Measurements from ENCODE around the gene POLH. TPM values are rescaled to one million over a fixed set of nuclear protein-coding genes. Genes with fewer than 3 reads are reported as not detected.

POLH gene
- total RNA-seq, 2 experiments from 2014 or later = 67.3 to 93.5 TPM

DNA sequence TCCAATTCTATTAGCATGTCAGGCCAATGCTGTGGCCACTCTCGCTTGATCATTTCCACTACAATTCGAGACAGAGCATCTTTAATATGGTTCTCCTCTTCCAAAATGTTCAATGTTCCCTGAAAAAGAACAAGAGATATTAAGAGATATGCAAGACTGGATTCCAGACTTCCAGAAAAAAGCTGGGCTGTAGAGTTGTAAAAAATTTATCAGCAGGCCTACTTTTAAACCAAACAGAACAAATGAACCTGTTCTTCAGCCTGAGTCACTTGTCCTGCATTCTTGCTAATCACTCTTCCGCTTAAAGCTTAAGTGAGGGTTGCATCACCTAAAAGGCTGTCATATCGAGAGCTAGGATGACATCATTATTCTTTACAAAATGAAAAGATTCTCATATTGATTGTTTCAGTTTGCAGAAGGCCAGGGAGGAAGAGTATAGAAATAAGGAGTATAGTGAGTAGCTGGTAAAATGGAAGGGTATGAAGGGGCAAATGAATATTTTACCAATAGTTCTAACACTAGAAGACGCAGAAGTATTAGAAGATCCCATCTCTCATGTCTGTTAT, 5.0 kb upstream of the POLH start:
- Histone ChIP-seq H3K9me2 (ENCODE audit: insufficient read depth, low read length) (no peaks in the 10 kb centered on the region), H2AFZ (ENCODE audit: low read length) (no peak overlapping the region), H3K9me3 (ENCODE audit: low read length) (no peaks in the 10 kb centered on the region), H3K79me2 (ENCODE audit: insufficient read depth, low read depth, low read length) (peaks cover 32% of the 10 kb centered on the region), H3K4me3 (ENCODE audit: low read depth, low read length, poor library complexity, severe bottlenecking) (no peak overlapping the region), H3K36me3 (ENCODE audit: insufficient read depth, low read length) (peaks cover 73% of the 10 kb centered on the region), H3K4me2 (ENCODE audit: low read length) (no peak overlapping the region), H4K20me1 (ENCODE audit: insufficient read depth, low read length) (no peaks in the 10 kb centered on the region; the same call in 1 of the 2 replicates), H3K27ac (ENCODE audit: low read depth, low read length, poor library complexity, severe bottlenecking) (no peak overlapping the region), H3K4me1 (ENCODE audit: insufficient read depth, low read length, poor library complexity, severe bottlenecking) (peaks cover 6% of the 10 kb centered on the region)
- DNase-seq (ENCODE audit: low spot score) = no peak
- TF ChIP-seq, protein P1, sequence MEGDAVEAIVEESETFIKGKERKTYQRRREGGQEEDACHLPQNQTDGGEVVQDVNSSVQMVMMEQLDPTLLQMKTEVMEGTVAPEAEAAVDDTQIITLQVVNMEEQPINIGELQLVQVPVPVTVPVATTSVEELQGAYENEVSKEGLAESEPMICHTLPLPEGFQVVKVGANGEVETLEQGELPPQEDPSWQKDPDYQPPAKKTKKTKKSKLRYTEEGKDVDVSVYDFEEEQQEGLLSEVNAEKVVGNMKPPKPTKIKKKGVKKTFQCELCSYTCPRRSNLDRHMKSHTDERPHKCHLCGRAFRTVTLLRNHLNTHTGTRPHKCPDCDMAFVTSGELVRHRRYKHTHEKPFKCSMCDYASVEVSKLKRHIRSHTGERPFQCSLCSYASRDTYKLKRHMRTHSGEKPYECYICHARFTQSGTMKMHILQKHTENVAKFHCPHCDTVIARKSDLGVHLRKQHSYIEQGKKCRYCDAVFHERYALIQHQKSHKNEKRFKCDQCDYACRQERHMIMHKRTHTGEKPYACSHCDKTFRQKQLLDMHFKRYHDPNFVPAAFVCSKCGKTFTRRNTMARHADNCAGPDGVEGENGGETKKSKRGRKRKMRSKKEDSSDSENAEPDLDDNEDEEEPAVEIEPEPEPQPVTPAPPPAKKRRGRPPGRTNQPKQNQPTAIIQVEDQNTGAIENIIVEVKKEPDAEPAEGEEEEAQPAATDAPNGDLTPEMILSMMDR (conservative IDR thresholded peaks at IDR 0.05; ENCODE audit: low read length) = no peak
- no peak for TF ChIP-seq EZH2phosphoT487 (IDR thresholded peaks at IDR 0.05; ENCODE audit: borderline replicate concordance, low read depth, low read length)
- ChIA-PET CTCF (ENCODE audit: unreplicated experiment) (interaction anchor here (0.6 kb wide), 1 partner anchor 583 kb away, joined by 3 read pairs; no protein-coding TSS in a partner anchor), POLR2A (interaction anchor here (0.5 to 1.5 kb wide), 5 partner anchors 16 to 559 kb away, joined by 3 to 5 read pairs (median 3); no protein-coding TSS in a partner anchor)
- intact Hi-C loops (cut with micrococcal nuclease; ENCODE audit: unreplicated experiment) = no loop called here
- no TSS peak for BruUV-seq (replicated peaks)

DNA sequence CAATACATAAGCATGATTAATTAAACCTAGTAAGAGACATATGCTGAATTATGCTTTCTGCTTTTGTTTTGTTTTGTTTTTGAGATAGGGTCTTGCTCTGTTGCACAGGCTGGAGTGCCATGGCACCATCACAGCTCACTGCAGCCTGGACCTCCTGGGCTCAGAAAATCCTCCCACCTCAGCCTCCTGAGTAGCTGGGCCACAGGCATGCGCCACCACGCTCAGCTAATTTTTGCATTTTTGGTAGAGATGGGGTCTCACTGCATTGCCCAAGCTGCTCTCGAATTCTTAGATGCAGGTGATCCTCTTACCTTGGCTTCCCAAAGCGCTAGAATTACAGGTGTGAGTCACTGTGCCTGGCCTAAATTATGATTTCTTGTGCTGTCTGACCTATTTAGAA, 4.0 kb upstream of the POLH start:
- Histone ChIP-seq H3K9me2 (ENCODE audit: insufficient read depth, low read length) (no peaks in the 10 kb centered on the region), H3K4me1 (ENCODE audit: insufficient read depth, low read length, poor library complexity, severe bottlenecking) (peaks cover 6% of the 10 kb centered on the region), H3K36me3 (ENCODE audit: insufficient read depth, low read length) (peaks cover 64% of the 10 kb centered on the region), H2AFZ (ENCODE audit: low read length) (no peak overlapping the region), H3K79me2 (ENCODE audit: insufficient read depth, low read depth, low read length) (peaks cover 41% of the 10 kb centered on the region), H3K4me3 (ENCODE audit: low read depth, low read length, poor library complexity, severe bottlenecking) (no peak overlapping the region), H3K9me3 (ENCODE audit: low read length) (no peaks in the 10 kb centered on the region), H3K27ac (ENCODE audit: low read depth, low read length, poor library complexity, severe bottlenecking) (no peak overlapping the region), H3K4me2 (ENCODE audit: low read length) (no peak overlapping the region), H4K20me1 (ENCODE audit: insufficient read depth, low read length) (no peaks in the 10 kb centered on the region; the same call in 1 of the 2 replicates)
- no peak for DNase-seq (ENCODE audit: low spot score)
- CTCF ChIA-PET (ENCODE audit: unreplicated experiment) = no interaction called here
- POLR2A ChIA-PET = interaction anchor here (0.7 to 1.5 kb wide), 2 partner anchors 24 to 208 kb away, joined by 3 to 5 read pairs; no protein-coding TSS in a partner anchor
- BruUV-seq (replicated peaks) = TSS peak; percentile 10
- intact Hi-C loops (cut with micrococcal nuclease; ENCODE audit: unreplicated experiment) = no loop called here
- no peak for TF ChIP-seq EZH2phosphoT487 (IDR thresholded peaks at IDR 0.05; ENCODE audit: borderline replicate concordance, low read depth, low read length)
- TF ChIP-seq, protein P1 (conservative IDR thresholded peaks at IDR 0.05; ENCODE audit: low read length) = no peak

DNA sequence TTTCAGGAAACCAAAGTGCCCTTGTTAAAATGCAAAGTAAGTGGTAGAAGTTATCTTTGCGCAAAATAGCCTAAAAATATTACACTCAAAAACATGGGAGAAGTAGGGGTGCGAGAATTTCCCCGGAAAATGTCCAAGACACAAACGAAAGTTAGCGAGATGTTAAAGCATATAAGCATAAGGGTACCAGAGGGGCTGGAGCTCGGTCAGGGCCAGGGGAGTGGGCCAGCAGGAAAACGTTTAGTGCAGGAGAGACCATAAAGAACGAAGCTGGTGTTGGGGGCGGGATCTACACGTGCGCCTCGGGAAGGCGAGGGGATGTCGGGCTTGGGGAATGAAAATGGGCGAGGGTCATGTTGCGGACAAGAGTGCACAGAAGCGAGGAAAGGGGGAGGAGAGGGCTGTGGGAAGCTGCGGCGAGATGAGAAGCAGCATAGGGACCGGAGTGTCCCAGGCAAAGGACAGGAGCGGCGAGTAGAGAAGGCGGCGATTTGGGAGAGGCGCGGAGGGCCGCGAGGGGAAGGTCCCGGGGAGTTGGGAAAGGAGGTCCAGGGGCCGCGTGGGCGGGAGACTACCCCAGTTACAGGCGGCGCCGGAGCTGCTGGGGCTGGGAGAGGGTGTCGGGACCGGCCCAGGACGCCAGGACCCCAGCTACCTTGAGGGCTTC, 747 bp upstream of the POLH start:
- no TSS peak for BruUV-seq (replicated peaks)
- Histone ChIP-seq H3K4me1 (ENCODE audit: insufficient read depth, low read length, poor library complexity, severe bottlenecking) (peaks cover 23% of the 10 kb centered on the region), H3K4me2 (ENCODE audit: low read length) (peak overlapping the region; percentile 87), H3K79me2 (ENCODE audit: insufficient read depth, low read depth, low read length) (peaks cover 69% of the 10 kb centered on the region), H4K20me1 (ENCODE audit: insufficient read depth, low read length) (peaks cover 9% of the 10 kb centered on the region), H3K9me3 (ENCODE audit: low read length) (no peaks in the 10 kb centered on the region), H2AFZ (ENCODE audit: low read length) (peak overlapping the region; percentile 56), H3K9me2 (ENCODE audit: insufficient read depth, low read length) (no peaks in the 10 kb centered on the region), H3K27ac (ENCODE audit: low read depth, low read length, poor library complexity, severe bottlenecking) (peak overlapping the region; percentile 50), H3K4me3 (ENCODE audit: low read depth, low read length, poor library complexity, severe bottlenecking) (peak overlapping the region; percentile 99), H3K36me3 (ENCODE audit: insufficient read depth, low read length) (peaks cover 58% of the 10 kb centered on the region)
- ChIA-PET CTCF (ENCODE audit: unreplicated experiment) (no interaction called here), POLR2A (interaction anchor here (0.6 to 1.8 kb wide), 6 partner anchors 11 to 835 kb away, joined by 3 to 7 read pairs (median 4); no protein-coding TSS in a partner anchor)
- intact Hi-C loops (cut with micrococcal nuclease; ENCODE audit: unreplicated experiment) = no loop called here
- DNase-seq (ENCODE audit: low spot score) = peak; percentile 20
- TF ChIP-seq, protein P1 (conservative IDR thresholded peaks at IDR 0.05; ENCODE audit: low read length) = no peak
- no peak for TF ChIP-seq EZH2phosphoT487 (IDR thresholded peaks at IDR 0.05; ENCODE audit: borderline replicate concordance, low read depth, low read length)

Data from OCI-LY7 (cell line).